Gastroesophageal sphincter (tissue), 3 donors: ENCODE data around the gene SPEM2.

Experiments
- EP300 ChIP-seq: sonication (generic); formaldehyde crosslinking; IDR thresholded peaks from one replicate; pipeline ENCODE4 v1.6.1; 2017; ENCODE audit warnings: antibody characterized with exemption, mild to moderate bottlenecking
- POLR2A ChIP-seq, 2 donors: fragments of 450-650 bp; IDR thresholded peaks; one replicate each; pipeline ENCODE4 v1.6.1; 2017; ENCODE audit warnings: antibody characterized with exemption in 2 of 2, mild to moderate bottlenecking in 2 of 2, moderate library complexity in 1 of 2
- TF ChIP-seq, protein P1 (sequence below), 4 experiments: fragments of 200-600 bp in 2 of 4; fragments of 450-650 bp in 2 of 4; sonication (generic) in 1 of 4; IDR thresholded peaks; one replicate each; pipeline ENCODE4 v1.5.1; 2017 to 2019; ENCODE audit warnings: antibody characterized with exemption in 4 of 4, mild to moderate bottlenecking in 2 of 4, moderate library complexity in 2 of 4

DNA sequence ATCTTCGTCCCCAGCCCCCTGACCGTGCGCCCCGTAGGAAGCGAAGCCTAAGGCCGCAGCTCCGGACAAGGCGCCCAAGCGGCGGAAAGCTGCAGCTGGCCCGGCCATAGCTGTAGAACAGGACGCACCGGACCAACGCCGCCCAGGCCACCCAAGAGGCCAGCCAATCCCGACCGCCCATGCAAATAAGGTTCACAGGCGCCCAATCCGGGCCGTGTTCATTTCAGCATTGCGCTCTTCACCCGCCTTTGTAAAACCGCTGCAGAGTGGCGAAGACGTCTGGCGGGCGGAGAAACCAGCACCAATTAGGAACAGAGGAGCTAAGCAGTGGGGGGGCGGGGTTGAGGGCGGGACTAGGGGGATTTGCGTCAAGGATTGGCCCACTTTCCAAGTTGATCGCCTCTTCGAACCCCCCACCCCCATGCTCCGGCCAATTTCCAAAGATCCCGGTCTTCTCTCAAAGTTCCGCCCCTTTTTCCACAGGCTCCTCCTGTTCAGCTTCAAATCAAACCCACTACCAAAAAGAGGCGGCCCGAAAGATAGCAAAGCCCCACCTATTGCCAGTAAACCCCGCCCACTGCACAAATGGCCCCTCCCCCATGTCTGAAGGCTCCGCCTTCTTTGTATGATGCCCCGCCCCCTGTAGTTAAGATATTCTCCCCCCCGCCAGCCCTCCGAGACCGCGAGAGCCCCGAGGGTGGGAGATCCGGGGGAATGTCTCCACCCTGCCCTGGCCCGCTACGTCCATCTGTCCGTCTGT, 21.3 kb upstream of the SPEM2 start, which contains the start of gene TMEM256:
- no peak for TF ChIP-seq EP300
- TF ChIP-seq, protein P1, sequence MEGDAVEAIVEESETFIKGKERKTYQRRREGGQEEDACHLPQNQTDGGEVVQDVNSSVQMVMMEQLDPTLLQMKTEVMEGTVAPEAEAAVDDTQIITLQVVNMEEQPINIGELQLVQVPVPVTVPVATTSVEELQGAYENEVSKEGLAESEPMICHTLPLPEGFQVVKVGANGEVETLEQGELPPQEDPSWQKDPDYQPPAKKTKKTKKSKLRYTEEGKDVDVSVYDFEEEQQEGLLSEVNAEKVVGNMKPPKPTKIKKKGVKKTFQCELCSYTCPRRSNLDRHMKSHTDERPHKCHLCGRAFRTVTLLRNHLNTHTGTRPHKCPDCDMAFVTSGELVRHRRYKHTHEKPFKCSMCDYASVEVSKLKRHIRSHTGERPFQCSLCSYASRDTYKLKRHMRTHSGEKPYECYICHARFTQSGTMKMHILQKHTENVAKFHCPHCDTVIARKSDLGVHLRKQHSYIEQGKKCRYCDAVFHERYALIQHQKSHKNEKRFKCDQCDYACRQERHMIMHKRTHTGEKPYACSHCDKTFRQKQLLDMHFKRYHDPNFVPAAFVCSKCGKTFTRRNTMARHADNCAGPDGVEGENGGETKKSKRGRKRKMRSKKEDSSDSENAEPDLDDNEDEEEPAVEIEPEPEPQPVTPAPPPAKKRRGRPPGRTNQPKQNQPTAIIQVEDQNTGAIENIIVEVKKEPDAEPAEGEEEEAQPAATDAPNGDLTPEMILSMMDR (IDR thresholded peaks at IDR 0.05) = peak in 2 of 4 experiments; percentile 27 to 35
- TF ChIP-seq POLR2A (IDR thresholded peaks at IDR 0.05) = peak; percentile 89 to 91
